HG02840 (cell line): ENCODE data around the gene CNST.
"Not testable (repeated sequence)": the region's sequence is repeated elsewhere in the genome, so short reads cannot be mapped to it uniquely, and the experiment has no call there.

Source experiments
- ATAC-seq: cut with Tn5 transposase; IDR thresholded peaks from one replicate; pipeline ENCODE4 v1.9.1; 2021; ENCODE audit warnings: mild to moderate bottlenecking, moderate library complexity, moderate number of reproducible peaks; ENCODE audit not compliant: unreplicated experiment, low FRiP score

CNST gene

DNA sequence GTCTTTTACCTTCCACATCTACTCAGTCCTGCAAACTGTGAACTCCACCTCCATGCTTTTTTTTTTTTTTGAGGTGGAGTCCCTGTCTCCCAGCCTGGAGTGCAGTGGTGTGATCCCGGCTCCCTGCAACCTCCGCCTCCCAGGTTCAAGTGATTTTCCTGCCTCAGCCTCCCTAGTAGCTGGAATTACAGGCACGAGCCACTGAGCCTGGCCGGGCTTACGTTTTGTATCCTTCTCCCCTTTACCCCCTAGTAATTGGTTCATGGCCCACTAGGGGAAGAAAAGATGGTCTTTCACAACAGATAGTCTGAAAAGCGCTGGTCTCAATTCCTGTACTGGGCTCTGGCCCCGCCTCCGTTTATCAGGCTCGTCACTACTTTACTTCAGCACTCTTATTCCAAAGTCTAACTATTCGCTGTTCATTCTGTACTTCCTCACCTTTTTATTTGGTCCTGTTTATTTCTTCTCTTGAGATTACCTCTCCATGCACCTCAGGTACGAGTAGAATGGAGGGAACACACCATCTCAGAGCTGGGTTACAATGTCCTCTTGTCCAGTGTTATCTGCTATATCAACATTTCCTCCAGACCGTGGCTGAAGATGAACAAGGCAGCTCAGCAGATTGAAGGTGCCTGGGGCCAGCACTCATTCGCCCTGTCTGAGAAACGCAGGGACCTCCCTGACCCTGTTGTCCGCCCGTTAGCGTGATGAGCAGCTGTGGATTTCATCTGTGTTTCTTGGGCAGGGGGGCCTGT is 16.2 kb downstream of the CNST start:
- no peak for ATAC-seq

DNA sequence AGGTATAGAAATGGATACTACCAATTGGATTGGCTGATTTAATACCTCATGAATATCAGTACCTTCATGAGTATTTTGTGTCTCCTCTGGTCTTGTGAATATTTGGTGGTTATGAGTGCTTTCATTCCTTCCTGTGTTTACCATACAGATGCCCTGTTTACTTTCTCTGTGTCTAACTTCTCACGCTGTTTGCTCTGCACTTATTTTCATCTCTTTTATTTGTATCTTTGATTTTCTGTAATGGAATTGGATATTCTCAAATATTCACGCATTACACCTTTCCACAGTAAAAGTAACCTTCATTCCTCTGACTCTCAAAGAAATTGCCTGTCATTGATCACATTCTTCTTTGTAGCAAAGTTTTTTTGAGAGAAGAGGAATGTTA is 16.8 kb downstream of the CNST start:
- no peak for ATAC-seq

DNA sequence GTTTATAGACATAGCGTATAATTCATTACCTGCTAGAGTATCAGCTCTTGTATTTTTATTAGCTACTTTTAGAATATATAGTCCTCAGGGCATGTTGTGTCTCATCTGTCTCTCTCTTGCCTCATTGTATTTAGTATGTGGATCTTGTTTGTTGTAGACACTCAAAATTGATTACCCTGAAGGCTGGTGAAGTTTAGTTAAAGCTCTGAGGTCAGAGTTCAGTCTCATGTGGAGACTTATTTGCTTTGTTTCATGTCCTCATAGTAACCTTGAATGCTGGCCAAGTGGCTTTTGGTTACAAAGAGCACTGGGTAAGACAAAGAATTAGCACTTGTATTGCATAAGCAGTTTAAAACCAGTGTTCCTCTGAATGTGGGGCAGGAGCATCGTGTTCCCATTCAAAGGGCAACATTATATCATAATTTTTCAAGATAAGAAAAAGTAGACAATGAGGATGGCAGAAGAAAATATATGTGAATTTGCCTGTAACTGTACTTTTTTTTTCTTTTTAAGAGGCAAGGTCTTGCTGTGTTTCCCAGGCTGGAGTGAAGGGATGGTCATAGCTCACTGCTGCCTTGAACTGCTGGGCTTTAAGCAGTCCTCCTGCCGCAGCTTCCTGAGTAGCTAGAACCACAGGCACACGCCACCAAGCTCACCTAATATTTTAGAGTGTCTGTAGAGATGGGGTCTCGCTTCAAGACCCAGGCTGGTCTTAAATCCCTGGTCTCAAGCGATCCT is 17.4 kb downstream of the CNST start:
- ATAC-seq, result no peak

DNA sequence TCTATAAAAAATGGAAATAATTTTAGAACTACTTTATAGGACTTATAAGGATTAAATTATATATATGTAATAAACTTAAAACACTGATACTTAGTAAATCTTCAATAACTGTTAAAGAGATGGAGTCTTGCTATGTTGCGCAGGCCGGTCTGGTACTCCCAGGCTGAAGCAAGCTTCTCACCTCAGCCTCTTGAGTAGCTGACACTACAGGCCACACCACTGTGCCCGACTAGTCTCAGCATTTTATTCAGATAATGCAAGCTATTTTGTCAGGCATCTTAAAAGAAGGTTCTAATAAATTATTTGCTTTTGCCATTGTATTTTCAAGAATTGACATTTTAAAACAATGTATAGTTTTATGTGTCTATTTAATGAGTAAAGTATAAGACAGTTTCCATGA is 20.8 kb downstream of the CNST start:
- no peak for ATAC-seq

DNA sequence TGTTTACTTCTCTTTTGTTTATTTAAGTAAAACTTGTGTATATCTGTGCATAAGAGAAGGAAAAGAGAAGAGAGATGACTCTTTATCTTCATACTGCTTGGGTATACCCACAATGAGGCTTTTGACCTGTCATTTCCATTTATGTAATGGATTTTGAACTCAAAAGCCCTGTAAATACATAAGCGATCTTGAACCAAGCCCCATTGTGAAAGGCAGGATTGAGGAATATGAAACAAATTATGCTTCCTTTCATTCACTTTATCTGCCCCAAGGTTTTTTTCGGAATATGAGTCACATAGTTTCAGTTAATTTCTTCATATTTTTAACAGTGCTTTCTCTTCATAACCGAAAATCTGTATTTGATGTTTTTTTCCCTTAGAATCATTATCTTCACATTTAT is 21.4 kb downstream of the CNST start:
- no peak for ATAC-seq

DNA sequence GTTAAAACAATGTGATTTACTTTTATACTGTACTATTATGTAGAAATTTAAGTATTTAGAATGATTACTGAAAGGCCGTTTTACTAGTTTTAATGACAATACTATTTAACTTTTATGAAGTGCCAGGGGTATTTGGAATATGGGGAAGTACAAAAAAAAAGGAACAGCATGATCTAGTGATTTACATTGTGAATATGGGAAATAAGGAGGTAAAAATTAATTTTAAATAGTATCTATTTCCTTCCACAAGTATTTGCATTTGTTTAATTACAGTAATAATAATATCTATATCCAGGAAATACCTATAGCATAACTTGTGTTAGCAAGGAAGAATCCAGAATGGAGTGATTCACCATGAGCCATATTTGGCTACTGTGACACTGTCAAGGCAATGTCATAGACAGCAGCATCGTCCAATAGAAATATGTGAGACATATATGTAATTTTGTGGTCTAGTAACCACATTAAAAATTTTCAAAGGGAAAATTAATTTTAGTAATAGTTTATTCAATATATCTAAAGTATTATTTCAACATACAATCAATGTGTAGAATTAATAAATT is 22.0 kb downstream of the CNST start:
- no peak for ATAC-seq

DNA sequence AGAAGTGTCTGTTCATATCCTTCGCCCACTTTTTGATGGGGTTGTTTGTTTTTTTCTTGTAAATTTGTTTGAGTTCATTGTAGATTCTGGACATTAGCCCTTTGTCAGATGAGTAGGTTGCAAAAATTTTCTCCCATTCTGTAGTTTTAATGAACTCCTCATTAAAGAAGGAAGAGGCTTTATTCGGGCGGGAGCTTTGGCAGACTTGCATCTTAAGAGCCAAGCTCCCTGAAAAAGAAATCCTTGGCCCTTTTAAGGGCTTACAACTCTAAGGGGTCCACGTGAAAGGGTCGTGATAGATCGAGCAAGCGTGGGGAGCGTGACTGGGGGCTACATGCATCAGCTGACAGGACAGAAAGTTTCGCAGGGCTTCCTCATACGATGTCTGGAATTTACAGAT is 23.7 kb downstream of the CNST start:
- ATAC-seq, result not testable (repeated sequence)

DNA sequence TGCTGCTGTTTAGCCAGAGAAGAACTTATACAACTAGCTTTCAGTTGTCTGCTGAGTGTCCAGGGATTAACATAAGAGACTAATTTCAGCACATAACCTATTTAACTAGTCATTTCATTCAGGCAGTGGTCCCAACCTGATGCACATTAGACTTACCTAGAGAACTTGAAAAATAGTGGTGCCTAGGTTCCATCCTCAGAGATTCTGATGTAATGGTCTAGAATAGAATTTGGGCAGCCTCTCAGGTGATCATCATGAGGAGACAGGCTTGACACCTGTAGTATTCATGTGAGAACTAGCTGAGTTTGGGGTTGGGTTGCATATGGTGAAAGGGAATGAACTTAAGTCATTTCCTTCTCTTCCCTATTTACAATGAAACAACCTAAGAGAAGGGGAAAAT is 24.8 kb downstream of the CNST start:
- ATAC-seq, result peak; percentile 49

DNA sequence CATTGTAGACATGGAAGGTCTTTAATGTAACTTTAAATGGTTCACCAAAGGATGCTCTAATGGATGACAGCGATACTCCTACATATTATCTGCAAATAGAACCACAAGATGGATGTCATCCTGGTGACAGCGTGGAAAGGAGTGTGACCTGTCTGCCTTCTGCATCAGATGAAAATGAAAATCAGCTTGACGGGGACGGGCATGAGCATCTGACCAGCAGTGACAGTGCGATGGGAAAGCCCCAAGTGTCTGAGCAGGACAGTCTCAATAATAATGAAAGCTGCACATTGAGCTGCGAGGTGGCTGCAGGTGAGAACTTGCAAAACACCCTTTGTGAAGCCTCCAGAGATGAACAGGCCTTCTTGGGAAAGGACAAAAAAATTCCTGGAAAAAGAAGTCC is 25.2 kb downstream of the CNST start:
- peak; percentile 96 for ATAC-seq

DNA sequence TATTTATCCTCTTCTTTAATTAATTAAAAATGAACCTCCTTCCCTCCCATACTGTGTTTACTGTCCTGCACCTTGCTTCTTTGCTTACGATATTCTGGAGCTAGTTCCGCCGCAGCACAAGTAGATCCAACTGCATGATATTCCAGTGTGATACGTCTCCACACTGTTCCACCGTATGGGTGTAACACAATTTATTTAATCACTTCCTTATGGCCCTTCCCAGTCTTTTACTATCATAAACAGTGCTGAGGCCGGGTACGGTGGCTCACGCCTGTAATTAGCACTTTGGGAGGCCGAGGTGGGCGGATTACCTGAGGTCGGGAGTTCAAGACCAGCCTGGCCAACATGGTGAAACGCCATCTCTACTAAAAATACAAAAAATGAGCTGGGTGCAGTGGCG is 25.7 kb downstream of the CNST start:
- no peak for ATAC-seq

DNA sequence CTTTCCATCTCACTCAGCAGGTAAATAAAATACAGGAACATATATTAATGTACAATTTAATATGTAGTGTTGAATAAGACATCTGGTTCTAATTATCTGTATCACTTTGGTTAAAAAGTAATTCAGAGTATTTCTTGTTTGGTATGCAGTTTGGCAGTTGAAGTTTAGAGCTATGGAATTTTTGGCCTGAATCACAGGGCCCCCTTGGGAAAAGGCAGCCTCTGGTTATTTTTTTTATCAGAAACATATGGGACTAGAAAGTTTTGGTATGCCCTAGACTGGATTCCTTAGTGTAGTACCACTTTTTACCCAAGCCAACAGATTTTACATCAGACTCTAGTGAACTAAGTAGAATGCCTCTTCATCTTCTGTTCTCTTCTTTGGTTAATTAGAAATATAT is 26.4 kb downstream of the CNST start:
- ATAC-seq, result no peak

DNA sequence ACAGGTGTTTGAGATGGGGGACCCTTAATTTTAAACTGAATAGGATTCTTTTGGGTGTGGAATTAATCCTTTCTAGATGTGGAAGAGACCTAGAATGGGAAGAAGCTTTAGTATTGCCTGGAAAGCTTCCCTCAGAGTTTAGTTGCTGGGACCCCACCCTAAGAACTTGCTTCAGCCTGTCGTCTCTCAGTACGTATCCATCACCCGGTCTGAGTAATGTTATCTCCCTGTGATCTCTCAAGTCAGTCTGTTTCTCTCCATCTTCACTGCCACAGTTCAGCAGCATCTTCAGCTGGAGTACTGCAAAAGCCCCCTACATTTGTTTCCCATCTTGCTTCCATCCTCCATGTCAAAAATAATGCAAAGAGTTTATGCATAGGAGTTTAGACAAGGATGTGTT is 28.9 kb downstream of the CNST start:
- ATAC-seq, result no peak

DNA sequence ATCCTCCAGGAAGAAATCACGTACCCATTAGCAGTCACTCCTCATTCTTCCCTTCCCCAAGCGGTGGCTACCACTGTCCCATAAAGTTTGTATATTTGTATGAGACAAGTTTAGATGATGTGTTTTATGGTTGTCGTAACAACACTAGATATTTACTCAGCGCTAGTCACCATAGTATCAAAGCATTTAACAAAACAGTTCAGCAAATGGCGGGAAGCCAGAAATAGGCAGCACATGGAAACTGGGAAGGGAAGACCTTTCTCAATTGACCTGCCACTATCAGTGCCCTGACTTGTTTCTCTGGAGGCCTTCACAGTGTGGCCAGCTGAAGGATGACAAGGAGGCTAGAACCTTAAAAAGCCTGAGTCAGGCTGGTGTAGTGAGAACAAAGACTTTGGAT is 31.1 kb downstream of the CNST start:
- no peak for ATAC-seq

DNA sequence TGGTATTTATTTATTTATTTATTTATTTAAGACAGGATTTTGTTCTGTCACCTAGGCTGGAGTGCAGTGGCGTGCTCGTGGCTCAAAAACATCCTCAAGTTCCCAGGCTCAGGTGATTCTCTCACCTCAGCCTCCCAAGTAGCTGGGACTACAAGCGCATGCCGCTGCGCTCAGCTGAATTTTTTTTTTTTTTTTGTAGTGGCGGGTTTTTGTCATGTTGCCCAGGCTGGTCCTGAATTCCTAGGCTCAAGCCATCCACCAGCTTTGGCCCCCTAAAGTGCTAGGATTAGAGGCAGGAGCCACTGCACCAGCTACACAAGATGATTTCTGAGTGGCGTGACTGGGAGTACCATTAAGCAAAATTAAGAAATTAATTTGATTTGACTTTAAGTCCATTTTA is 31.7 kb downstream of the CNST start:
- no peak for ATAC-seq

DNA sequence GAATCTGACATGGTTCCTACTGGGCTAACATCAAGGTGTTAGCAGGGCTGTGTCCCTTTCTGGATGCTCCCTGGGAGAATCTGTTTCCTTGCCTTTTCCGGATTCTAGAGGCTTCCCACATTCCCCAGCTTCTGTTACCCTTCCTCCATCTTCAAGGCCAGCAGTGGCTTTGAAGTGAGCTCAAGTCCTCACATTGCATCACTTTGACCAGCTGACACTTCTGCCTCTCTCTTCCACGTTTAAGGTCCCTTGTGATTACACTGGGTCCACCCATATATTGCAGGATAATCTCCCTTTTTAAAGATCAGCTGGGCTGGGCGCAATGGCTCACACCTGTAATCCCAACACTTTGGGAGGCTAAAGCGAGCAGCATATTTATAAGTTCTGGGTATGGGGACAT is 33.1 kb downstream of the CNST start:
- no peak for ATAC-seq

DNA sequence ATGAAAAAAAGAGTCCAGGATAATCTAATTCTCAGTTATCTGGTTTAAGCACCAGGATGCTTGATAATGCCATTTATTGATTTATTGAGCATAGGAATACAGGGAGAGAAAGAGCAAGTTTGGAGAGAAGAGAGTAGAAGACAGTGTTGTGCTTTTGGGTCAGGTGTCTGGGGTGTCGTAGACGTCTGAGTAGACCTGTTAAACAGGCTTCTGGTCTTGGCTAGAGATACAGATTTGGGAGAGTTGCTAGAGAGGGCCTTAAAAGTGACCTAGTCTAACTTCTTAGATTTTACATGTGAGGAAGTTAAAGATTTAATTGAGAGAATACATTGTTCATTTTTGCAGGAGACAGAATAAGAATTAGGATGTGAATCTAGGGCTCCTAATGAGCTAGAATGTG is 34.3 kb downstream of the CNST start:
- ATAC-seq, result no peak

DNA sequence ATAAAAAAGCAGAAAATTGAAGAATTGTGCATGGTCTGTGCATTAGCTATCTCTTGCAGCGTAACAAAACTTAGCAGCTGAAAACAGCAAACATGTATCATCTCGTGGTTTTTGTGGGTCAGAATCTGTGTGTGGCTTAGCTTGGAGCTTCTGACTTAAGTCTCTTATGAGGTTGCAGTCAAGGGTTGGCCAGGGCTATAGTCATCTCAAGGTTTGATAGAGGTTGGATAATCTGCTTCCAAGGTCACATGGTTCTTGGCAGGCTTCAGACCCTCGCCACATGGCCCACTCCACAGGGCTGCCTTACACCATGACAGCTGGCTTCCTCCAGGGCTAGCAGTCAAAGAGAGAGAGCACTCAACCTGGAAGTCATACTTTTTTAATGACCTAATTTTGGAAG is 35.9 kb downstream of the CNST start:
- no peak for ATAC-seq

DNA sequence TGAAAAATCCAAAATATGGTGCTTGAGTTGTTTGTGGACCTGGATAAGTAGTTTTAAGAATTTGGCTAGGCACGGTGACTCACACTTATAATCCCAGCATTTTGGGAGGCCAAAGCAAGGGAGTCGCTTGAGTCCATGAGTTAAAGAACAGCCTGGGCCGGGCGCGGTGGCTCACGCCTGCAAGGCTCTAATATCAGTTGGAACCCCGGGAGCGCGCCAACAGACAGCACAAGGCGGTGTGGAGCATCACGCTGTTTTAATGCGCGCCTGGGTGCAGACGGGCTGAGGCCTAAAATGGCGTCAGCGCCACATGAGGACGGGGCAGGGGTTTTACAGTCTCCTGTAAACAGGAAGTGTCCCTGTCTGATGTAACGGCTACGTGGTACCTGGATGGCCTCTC is 39.0 kb downstream of the CNST start:
- not testable (repeated sequence) for ATAC-seq

DNA sequence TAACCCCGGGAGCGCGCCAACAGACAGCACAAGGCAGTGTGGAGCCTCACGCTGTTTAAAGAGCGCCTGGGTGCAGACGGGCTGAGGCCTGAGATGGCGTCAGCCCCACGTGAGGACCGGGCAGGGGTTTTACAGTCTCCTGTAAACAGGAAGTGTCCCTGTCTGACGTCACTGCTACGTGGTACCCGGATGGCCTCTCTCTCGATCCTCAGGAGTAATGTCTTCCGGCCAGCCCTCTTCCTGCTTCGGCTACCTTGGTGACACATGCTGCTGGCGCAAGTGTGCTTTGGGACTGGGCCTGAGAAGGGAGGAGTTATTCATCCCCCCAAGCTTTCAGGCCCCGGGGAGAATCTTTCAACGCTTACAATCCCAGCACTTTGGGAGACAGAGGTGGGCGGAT is 41.2 kb downstream of the CNST start:
- no peak for ATAC-seq

DNA sequence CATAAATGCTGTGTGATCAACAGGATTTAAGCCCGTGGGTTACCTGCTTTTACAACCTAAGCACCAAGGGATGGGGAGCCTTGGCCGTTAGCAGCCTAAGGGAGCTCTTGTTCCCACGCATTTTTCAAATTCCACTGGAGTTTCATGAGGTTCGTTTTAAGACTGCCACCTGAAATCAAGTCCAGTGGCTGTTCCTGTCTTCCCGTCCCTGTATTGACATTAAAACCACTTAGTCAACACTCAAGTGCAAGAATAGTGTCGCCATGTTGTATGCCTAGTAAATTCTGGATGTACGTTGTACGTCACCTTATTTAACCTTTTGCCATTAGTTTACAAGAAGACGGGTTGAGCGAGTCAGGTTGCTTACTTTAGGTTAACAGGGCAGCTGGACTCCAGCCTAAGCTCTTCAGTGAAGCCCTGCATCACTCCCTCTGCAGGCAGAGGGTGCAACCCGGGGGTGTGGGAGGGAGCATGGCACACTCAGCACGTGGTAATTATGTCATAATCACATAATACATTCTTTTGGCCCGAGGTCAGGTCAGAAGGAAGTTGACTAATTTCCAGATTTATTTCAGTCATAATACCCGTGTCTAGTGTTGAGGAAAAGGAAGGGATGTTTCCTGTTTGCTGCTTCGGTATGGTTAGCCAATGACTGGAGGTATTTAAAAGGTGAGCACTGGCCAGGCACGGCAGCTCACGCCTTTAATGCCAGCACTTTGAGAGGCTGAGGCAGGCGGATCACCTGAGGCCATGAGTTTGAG is 42.5 kb downstream of the CNST start:
- no peak for ATAC-seq

DNA sequence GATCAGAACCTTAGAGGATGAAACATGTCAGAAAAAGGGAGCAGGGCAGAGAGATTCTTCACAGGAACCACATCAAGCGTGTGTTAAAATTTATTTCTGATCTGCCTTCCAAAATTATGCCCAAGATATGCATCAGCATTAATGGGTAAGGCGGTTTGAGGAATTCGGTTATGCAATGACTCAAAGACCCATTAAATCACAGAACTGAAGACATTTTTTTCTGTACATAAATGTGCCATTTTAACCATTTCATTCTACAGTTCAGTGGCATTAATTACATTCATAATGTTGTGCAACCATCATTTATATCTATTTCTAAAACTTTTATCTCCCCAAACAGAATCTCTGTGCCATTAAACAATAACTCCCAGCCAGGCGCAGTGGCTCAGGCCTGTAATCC is 43.4 kb downstream of the CNST start:
- ATAC-seq, result no peak
